GM03348 (cell line): Measurements from ENCODE around the gene TMEM250.

Source experiments
- DNase-seq: peaks from one replicate; pipeline ENCODE4 v3.0.0; 2012; ENCODE audit warnings: low spot score

Gene TMEM250

GRCh38 chr9:136082496-136083361 lies 35.9 kb downstream of the TMEM250 start:
- no peak for DNase-seq

- no peak for DNase-seq
Observed at GRCh38 chr9:136081826-136082495, 36.7 kb downstream of the TMEM250 start.

GRCh38 chr9:136081113-136081825 lies 37.4 kb downstream of the TMEM250 start:
- no peak for DNase-seq

- DNase-seq: no peak
Observed at GRCh38 chr9:136080716-136081112, 38.0 kb downstream of the TMEM250 start.

GRCh38 chr9:136079916-136080246 lies 38.8 kb downstream of the TMEM250 start:
- DNase-seq: no peak

- no peak for DNase-seq
Observed at GRCh38 chr9:136079211-136079915, 39.3 kb downstream of the TMEM250 start.

GRCh38 chr9:136078498-136079011 lies 40.1 kb downstream of the TMEM250 start:
- no peak for DNase-seq

- no peak for DNase-seq
Observed at GRCh38 chr9:136078024-136078423, 40.7 kb downstream of the TMEM250 start.

GRCh38 chr9:136077491-136077890 lies 41.2 kb downstream of the TMEM250 start:
- DNase-seq: no peak

- DNase-seq: no peak
Observed at GRCh38 chr9:136075881-136076678, 42.6 kb downstream of the TMEM250 start.

- DNase-seq: no peak
Observed at GRCh38 chr9:136075134-136075841, 43.4 kb downstream of the TMEM250 start.

GRCh38 chr9:136074706-136075105 lies 44.0 kb downstream of the TMEM250 start:
- no peak for DNase-seq
